ENCODE measurements around the gene UBE3A.
A peak's percentile ranks its signal among the peaks of the same experiment; 100 is the strongest.

Gene UBE3A

GRCh38 chr15:25451501-25451900 is 12.7 kb upstream of the UBE3A start:
- Histone ChIP-seq H3K27me3 (replicated peaks; ENCODE audit: control insufficient read depth, insufficient read depth, low read length) (no peaks in the 10 kb centered on the region), H3K36me3 (ENCODE audit: control insufficient read depth, insufficient read depth, low read length) (no peaks in the 10 kb centered on the region), H3K4me3 (replicated peaks; ENCODE audit: low read depth, low read length) (no peak overlapping the region)
- no peak for DNase-seq (ENCODE audit: extremely low read depth, insufficient read length)
- no peak for TF ChIP-seq CTCF (IDR thresholded peaks at IDR 0.05; ENCODE audit: insufficient read depth, low read length, poor library complexity, severe bottlenecking)

- no peak for TF ChIP-seq CTCF (IDR thresholded peaks at IDR 0.05; ENCODE audit: insufficient read depth, low read length, poor library complexity, severe bottlenecking)
- DNase-seq (ENCODE audit: extremely low read depth, insufficient read length) = no peak
- Histone ChIP-seq H3K36me3 (ENCODE audit: control insufficient read depth, insufficient read depth, low read length) (no peaks in the 10 kb centered on the region), H3K4me3 (replicated peaks; ENCODE audit: low read depth, low read length) (no peak overlapping the region), H3K27me3 (replicated peaks; ENCODE audit: control insufficient read depth, insufficient read depth, low read length) (no peaks in the 10 kb centered on the region)
Observed at GRCh38 chr15:25450163-25450562, 11.3 kb upstream of the UBE3A start.

GRCh38 chr15:25446076-25446475 is 7.3 kb upstream of the UBE3A start:
- Histone ChIP-seq H3K4me3 (replicated peaks; ENCODE audit: low read depth, low read length) (no peak overlapping the region), H3K36me3 (ENCODE audit: control insufficient read depth, insufficient read depth, low read length) (no peaks in the 10 kb centered on the region), H3K27me3 (replicated peaks; ENCODE audit: control insufficient read depth, insufficient read depth, low read length) (no peaks in the 10 kb centered on the region)
- no peak for DNase-seq (ENCODE audit: extremely low read depth, insufficient read length)
- no peak for TF ChIP-seq CTCF (IDR thresholded peaks at IDR 0.05; ENCODE audit: insufficient read depth, low read length, poor library complexity, severe bottlenecking)

GRCh38 chr15:25445412-25445811 is 6.6 kb upstream of the UBE3A start:
- Histone ChIP-seq H3K27me3 (replicated peaks; ENCODE audit: control insufficient read depth, insufficient read depth, low read length) (no peaks in the 10 kb centered on the region), H3K36me3 (ENCODE audit: control insufficient read depth, insufficient read depth, low read length) (no peaks in the 10 kb centered on the region), H3K4me3 (replicated peaks; ENCODE audit: low read depth, low read length) (no peak overlapping the region)
- no peak for DNase-seq (ENCODE audit: extremely low read depth, insufficient read length)
- no peak for TF ChIP-seq CTCF (IDR thresholded peaks at IDR 0.05; ENCODE audit: insufficient read depth, low read length, poor library complexity, severe bottlenecking)

- no peak for TF ChIP-seq CTCF (IDR thresholded peaks at IDR 0.05; ENCODE audit: insufficient read depth, low read length, poor library complexity, severe bottlenecking)
- DNase-seq (ENCODE audit: extremely low read depth, insufficient read length) = no peak
- H3K27me3 ChIP-seq (replicated peaks; ENCODE audit: control insufficient read depth, insufficient read depth, low read length) = no peaks in the 10 kb centered on the region
- no peaks in the 10 kb centered on the region for H3K36me3 ChIP-seq (ENCODE audit: control insufficient read depth, insufficient read depth, low read length)
- no peak overlapping the region for H3K4me3 ChIP-seq (replicated peaks; ENCODE audit: low read depth, low read length)
Observed at GRCh38 chr15:25441111-25441510, 2.3 kb upstream of the UBE3A start.

GRCh38 chr15:25439369-25439836 is 579 bp upstream of the UBE3A start:
- Histone ChIP-seq H3K4me3 (replicated peaks; ENCODE audit: low read depth, low read length) (peak overlapping the region; percentile 85), H3K36me3 (ENCODE audit: control insufficient read depth, insufficient read depth, low read length) (no peaks in the 10 kb centered on the region), H3K27me3 (replicated peaks; ENCODE audit: control insufficient read depth, insufficient read depth, low read length) (no peaks in the 10 kb centered on the region)
- no peak for DNase-seq (ENCODE audit: extremely low read depth, insufficient read length)
- TF ChIP-seq CTCF (IDR thresholded peaks at IDR 0.05; ENCODE audit: insufficient read depth, low read length, poor library complexity, severe bottlenecking) = no peak
